ENCODE measurements around the gene C1orf167.

DNA sequence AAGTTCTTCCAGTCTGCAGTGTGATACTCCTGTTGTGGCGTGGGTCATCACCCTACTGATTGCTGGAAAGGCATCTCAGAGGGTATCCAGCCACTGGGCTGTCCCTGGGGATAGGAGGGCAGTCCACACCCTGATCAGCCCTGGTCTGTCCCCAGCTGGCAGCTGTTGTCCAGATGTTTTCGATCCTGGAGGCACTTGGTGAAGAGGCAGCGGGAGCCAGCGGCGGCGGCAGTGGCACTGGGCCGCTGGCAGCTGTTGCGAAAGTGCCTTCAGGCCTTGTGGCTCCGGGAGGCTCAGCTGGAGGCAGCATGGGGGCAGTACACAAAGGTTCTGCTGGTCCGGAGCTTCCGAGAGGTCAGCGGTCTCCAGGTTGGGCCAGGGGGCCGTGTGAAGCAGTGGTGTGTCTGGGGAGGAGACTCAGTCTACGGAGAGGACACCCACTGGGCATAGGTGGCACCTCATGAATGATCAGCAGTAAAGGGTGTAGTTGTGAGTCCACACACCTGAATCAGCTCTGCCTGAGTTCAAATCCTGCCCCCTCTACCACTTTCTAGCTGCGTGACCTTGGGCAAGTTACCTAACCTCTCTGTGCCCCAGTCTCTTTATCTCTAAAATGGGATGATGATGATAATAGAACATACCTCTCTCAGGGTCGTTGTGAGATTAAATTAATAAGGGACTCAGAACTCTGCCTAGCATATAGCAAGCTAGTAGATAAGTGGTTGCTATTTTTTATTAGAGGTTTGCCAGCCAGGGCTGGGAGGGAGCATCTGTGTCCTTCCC, 6.1 kb downstream of the C1orf167 start:
- TF ChIP-seq, protein P1, sequence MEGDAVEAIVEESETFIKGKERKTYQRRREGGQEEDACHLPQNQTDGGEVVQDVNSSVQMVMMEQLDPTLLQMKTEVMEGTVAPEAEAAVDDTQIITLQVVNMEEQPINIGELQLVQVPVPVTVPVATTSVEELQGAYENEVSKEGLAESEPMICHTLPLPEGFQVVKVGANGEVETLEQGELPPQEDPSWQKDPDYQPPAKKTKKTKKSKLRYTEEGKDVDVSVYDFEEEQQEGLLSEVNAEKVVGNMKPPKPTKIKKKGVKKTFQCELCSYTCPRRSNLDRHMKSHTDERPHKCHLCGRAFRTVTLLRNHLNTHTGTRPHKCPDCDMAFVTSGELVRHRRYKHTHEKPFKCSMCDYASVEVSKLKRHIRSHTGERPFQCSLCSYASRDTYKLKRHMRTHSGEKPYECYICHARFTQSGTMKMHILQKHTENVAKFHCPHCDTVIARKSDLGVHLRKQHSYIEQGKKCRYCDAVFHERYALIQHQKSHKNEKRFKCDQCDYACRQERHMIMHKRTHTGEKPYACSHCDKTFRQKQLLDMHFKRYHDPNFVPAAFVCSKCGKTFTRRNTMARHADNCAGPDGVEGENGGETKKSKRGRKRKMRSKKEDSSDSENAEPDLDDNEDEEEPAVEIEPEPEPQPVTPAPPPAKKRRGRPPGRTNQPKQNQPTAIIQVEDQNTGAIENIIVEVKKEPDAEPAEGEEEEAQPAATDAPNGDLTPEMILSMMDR (IDR thresholded peaks at IDR 0.05; ENCODE audit: low read length) = no peak
- TF ChIP-seq EZH2phosphoT487 (IDR thresholded peaks at IDR 0.05; ENCODE audit: low read length) (no peak), EZH2 (optimal IDR thresholded peaks at IDR 0.05; ENCODE audit: low read depth, low read length) (no peak)

Measured in MM.1S (cell line).